ENCODE data around the gene DNAJB8.

DNAJB8 gene

GRCh38 chr3:128455116-128455515 is 11.6 kb downstream of the DNAJB8 start:
- no peak for TF ChIP-seq CTCF (conservative IDR thresholded peaks at IDR 0.05; ENCODE audit: low read depth, low read length)
- no peak for DNase-seq (ENCODE audit: low read depth)
- H3K4me3 ChIP-seq (ENCODE audit: low read depth, low read length), result no peak overlapping the region

GRCh38 chr3:128454310-128454618 is 12.4 kb downstream of the DNAJB8 start:
- no peak for TF ChIP-seq CTCF (conservative IDR thresholded peaks at IDR 0.05; ENCODE audit: low read depth, low read length)
- DNase-seq (ENCODE audit: low read depth), result no peak
- H3K4me3 ChIP-seq (ENCODE audit: low read depth, low read length), result no peak overlapping the region

- DNase-seq (ENCODE audit: low read depth), result no peak
- no peak for TF ChIP-seq CTCF (conservative IDR thresholded peaks at IDR 0.05; ENCODE audit: low read depth, low read length)
- no peak overlapping the region for H3K4me3 ChIP-seq (ENCODE audit: low read depth, low read length)
These were observed 13.0 kb downstream of the DNAJB8 start for GRCh38 chr3:128453501-128454309.

- no peak for TF ChIP-seq CTCF (conservative IDR thresholded peaks at IDR 0.05; ENCODE audit: low read depth, low read length)
- no peak for DNase-seq (ENCODE audit: low read depth)
- H3K4me3 ChIP-seq (ENCODE audit: low read depth, low read length), result no peak overlapping the region
These were observed 13.9 kb downstream of the DNAJB8 start for GRCh38 chr3:128452678-128453275.

- no peak overlapping the region for H3K4me3 ChIP-seq (ENCODE audit: low read depth, low read length)
These were observed 14.6 kb downstream of the DNAJB8 start for GRCh38 chr3:128452120-128452519.

GRCh38 chr3:128449111-128449638 is 17.5 kb downstream of the DNAJB8 start:
- DNase-seq (ENCODE audit: low read depth), result no peak
- TF ChIP-seq CTCF (conservative IDR thresholded peaks at IDR 0.05; ENCODE audit: low read depth, low read length), result no peak
- H3K4me3 ChIP-seq (ENCODE audit: low read depth, low read length), result no peak overlapping the region

More at GRCh38 chr3:128452120-128452519, 14.6 kb downstream of the DNAJB8 start:
- TF ChIP-seq CTCF (conservative IDR thresholded peaks at IDR 0.05; ENCODE audit: low read depth, low read length), result no peak
- no peak for DNase-seq (ENCODE audit: low read depth)
